ENCODE data around the gene SLAMF9.

GRCh38 chr1:159924791-159925718 is 29.0 kb downstream of the SLAMF9 start, which contains the start of gene TAGLN2:
- TF ChIP-seq SUZ12 (IDR thresholded peaks at IDR 0.05; ENCODE audit: extremely low read depth, insufficient read depth, insufficient read length) (no peak), ZNF274 (IDR thresholded peaks at IDR 0.05; ENCODE audit: low read depth, low read length) (no peak), YY1 (IDR thresholded peaks at IDR 0.05; ENCODE audit: insufficient read depth, insufficient read length) (no peak)
